OCI-M2 (cell line): Measurements from ENCODE around the gene AUTS2.

Source experiments
- DNase-seq: peaks from one replicate; lab custom pipeline; 2025; ENCODE audit not compliant: unreplicated experiment; lab: John Stamatoyannopoulos, UW

AUTS2 gene

GRCh38 chr7:69622960-69623359 lies 24.7 kb downstream of the AUTS2 start:
- DNase-seq = no peak

- DNase-seq = no peak
These were observed 26.4 kb downstream of the AUTS2 start for GRCh38 chr7:69624435-69625230.

GRCh38 chr7:69625238-69625637 lies 27.0 kb downstream of the AUTS2 start:
- no peak for DNase-seq

GRCh38 chr7:69625798-69626197 lies 27.5 kb downstream of the AUTS2 start:
- no peak for DNase-seq

- DNase-seq = no peak
These were observed 32.0 kb downstream of the AUTS2 start for GRCh38 chr7:69630292-69630691.

GRCh38 chr7:69631131-69631530 lies 32.9 kb downstream of the AUTS2 start:
- no peak for DNase-seq

GRCh38 chr7:69632280-69632679 lies 34.0 kb downstream of the AUTS2 start:
- DNase-seq = no peak

- DNase-seq = no peak
These were observed 35.0 kb downstream of the AUTS2 start for GRCh38 chr7:69633122-69633831.

- DNase-seq = no peak
These were observed 37.4 kb downstream of the AUTS2 start for GRCh38 chr7:69635555-69636185.

- DNase-seq = no peak
These were observed 40.4 kb downstream of the AUTS2 start for GRCh38 chr7:69638674-69639073.

GRCh38 chr7:69640216-69640615 lies 41.9 kb downstream of the AUTS2 start:
- no peak for DNase-seq

- no peak for DNase-seq
These were observed 42.8 kb downstream of the AUTS2 start for GRCh38 chr7:69640925-69641594.

- DNase-seq = no peak
These were observed 45.0 kb downstream of the AUTS2 start for GRCh38 chr7:69643265-69643664.

GRCh38 chr7:69643708-69644445 lies 45.6 kb downstream of the AUTS2 start:
- no peak for DNase-seq

GRCh38 chr7:69645683-69646082 lies 47.4 kb downstream of the AUTS2 start:
- DNase-seq = no peak

- no peak for DNase-seq
These were observed 52.9 kb downstream of the AUTS2 start for GRCh38 chr7:69651101-69651590.

GRCh38 chr7:69652947-69653701 lies 54.8 kb downstream of the AUTS2 start:
- DNase-seq = no peak

GRCh38 chr7:69653806-69654205 lies 55.5 kb downstream of the AUTS2 start:
- DNase-seq = no peak

- DNase-seq = no peak
These were observed 56.1 kb downstream of the AUTS2 start for GRCh38 chr7:69654381-69654780.
